Frontal cortex (tissue), 4 donors: Measurements from ENCODE around the gene FUT8. TPM values are rescaled to one million over a fixed set of nuclear protein-coding genes. Genes with fewer than 3 reads are reported as not detected.
"Not testable (repeated sequence)": the region's sequence is repeated elsewhere in the genome, so short reads cannot be mapped to it uniquely, and the experiment has no call there.

Experiments used
- DNase-seq, 2 donors: peaks; one replicate each; pipeline ENCODE4 v3.0.0; 2012; ENCODE audit warnings: low spot score in 2 of 2
- FAIRE-seq: peaks from 2 replicates; lab custom pipeline; 2012; peaks lifted over from hg19 to GRCh38; lab: Jason Lieb, UNC
- total RNA-seq: library from RNA; depleted of rRNA; stranded (reverse); fragments of >200 nt; gene quantifications from one replicate; pipeline ENCODE4 v1.2.3, GENCODE V29; 2014
- donor health status: control.
- donor health status: control.
- donor health status: control.

Gene FUT8
- total RNA-seq, 1 donor from 2014 or later = 197 TPM

GRCh38 chr14:65661865-65662264, 249.3 kb downstream of the FUT8 start:
- DNase-seq (no peak), FAIRE-seq (no peak)

- DNase-seq = no peak
- FAIRE-seq = no peak
Observed at GRCh38 chr14:65664436-65664835, 251.9 kb downstream of the FUT8 start.

GRCh38 chr14:65676361-65677014, 264.0 kb downstream of the FUT8 start:
- FAIRE-seq = no peak

GRCh38 chr14:65685572-65685971, 273.0 kb downstream of the FUT8 start:
- no peak for FAIRE-seq
- no peak for DNase-seq

More at GRCh38 chr14:65676361-65677014, 264.0 kb downstream of the FUT8 start:
- no peak for DNase-seq

GRCh38 chr14:65686761-65687160, 274.2 kb downstream of the FUT8 start:
- FAIRE-seq = no peak
- no peak for DNase-seq

GRCh38 chr14:65689070-65689469, 276.5 kb downstream of the FUT8 start:
- FAIRE-seq = no peak

GRCh38 chr14:65692566-65692965, 280.0 kb downstream of the FUT8 start:
- not testable (repeated sequence) for FAIRE-seq, DNase-seq

More at GRCh38 chr14:65689070-65689469, 276.5 kb downstream of the FUT8 start:
- no peak for DNase-seq

- DNase-seq = no peak
- no peak for FAIRE-seq
Observed at GRCh38 chr14:65696801-65697200, 284.3 kb downstream of the FUT8 start.

GRCh38 chr14:65703521-65703920, 291.0 kb downstream of the FUT8 start:
- DNase-seq = no peak
- no peak for FAIRE-seq

- no peak for DNase-seq
Observed at GRCh38 chr14:65703996-65704395, 291.5 kb downstream of the FUT8 start.

GRCh38 chr14:65704437-65704836, 291.9 kb downstream of the FUT8 start:
- FAIRE-seq = no peak

More at GRCh38 chr14:65703996-65704395, 291.5 kb downstream of the FUT8 start:
- FAIRE-seq = no peak

GRCh38 chr14:65704850-65705249, 292.3 kb downstream of the FUT8 start:
- FAIRE-seq (no peak), DNase-seq (no peak)

More at GRCh38 chr14:65704437-65704836, 291.9 kb downstream of the FUT8 start:
- no peak for DNase-seq

GRCh38 chr14:65709576-65709975, 297.0 kb downstream of the FUT8 start:
- DNase-seq = no peak
- FAIRE-seq = no peak

- FAIRE-seq, DNase-seq: not testable (repeated sequence)
Observed at GRCh38 chr14:65716813-65717212, 304.3 kb downstream of the FUT8 start.

GRCh38 chr14:65717384-65717915, 304.9 kb downstream of the FUT8 start:
- not testable (repeated sequence) for FAIRE-seq, DNase-seq

GRCh38 chr14:65718629-65719028, 306.1 kb downstream of the FUT8 start:
- DNase-seq (no peak), FAIRE-seq (no peak)

GRCh38 chr14:65720171-65720570, 307.6 kb downstream of the FUT8 start:
- FAIRE-seq (no peak), DNase-seq (no peak)

- no peak for DNase-seq
- FAIRE-seq = no peak
Observed at GRCh38 chr14:65720743-65721142, 308.2 kb downstream of the FUT8 start.

- FAIRE-seq = no peak
Observed at GRCh38 chr14:65723348-65723747, 310.8 kb downstream of the FUT8 start.

GRCh38 chr14:65728604-65729003, 316.1 kb downstream of the FUT8 start:
- FAIRE-seq (no peak), DNase-seq (no peak)

More at GRCh38 chr14:65723348-65723747, 310.8 kb downstream of the FUT8 start:
- DNase-seq = no peak

GRCh38 chr14:65729566-65729965, 317.0 kb downstream of the FUT8 start:
- FAIRE-seq (no peak), DNase-seq (no peak)
